Stimulated activated naive CD4-positive, alpha-beta T cell treated with Interleukin-2 at 50 U/mL for 16 hours (primary cell): ENCODE results near the gene ALCAM.

Experiments
- DNase-seq: peaks from one replicate; lab custom pipeline; 2025; lab: John Stamatoyannopoulos, UW

The ALCAM gene

DNA sequence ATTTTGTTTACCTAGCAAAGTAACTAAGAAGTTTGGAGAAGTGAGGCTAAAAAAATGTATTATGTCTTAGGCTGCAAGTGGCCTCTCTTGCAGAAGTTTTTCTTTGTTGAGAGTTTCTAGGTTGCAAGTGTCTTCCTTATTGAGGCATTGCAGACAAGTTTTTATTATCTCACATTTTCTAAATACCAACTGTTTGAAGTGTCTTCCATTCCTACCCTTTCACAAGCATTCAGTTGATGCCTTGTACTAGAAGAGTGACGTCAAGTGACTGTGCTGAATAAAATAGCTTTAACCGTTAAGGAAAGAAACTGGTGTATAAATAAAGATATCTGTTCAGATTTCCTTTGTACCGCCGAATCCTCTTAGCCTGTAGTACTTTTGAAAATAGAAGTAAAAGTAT is 123.3 kb downstream of the ALCAM start:
- no peak for DNase-seq

DNA sequence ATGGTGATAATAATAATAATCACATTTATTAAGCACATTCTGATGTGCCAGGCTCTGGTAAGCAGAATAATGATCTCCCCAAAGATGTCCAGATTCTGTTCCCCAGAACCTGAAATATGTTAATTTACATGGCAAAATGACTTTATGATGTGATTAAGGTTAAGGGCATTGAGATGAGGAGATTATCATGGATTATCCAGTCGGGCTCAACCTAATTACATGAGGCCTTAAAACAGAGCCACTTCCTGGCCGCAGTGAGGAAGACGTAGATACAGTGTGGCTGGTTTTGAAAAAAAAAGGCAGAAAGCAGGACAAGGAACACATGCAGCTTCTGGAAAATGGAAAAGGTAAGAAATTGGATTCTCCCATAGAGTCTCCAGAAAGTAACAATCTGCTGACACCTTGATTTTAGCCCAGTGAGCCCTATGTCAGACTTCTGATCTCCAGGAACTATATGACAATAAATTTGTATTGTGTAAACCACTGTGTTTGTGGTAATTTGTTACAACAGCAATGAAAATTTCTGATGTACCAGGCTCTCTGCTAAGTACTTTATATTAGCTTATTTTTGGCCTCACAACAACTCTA is 126.7 kb downstream of the ALCAM start:
- no peak for DNase-seq

DNA sequence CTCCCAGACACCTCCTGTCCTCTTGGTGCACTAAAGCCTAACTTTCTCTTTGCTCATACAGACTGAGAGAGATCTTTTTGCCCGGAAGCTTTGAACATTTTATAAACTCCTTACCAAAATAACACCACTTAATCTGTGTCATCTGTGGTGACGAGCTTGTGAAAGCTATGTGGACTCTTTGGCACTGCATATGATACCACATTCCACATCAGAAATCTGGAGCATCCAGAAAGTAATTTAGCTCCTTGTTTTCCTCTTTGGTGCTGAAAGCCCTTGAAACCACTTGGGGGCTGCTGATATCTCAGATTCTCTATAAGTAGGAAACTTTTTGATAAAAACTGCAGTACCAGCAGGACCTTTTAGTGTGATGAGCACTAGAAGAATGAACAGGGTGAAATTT is 128.3 kb downstream of the ALCAM start:
- DNase-seq, result no peak

DNA sequence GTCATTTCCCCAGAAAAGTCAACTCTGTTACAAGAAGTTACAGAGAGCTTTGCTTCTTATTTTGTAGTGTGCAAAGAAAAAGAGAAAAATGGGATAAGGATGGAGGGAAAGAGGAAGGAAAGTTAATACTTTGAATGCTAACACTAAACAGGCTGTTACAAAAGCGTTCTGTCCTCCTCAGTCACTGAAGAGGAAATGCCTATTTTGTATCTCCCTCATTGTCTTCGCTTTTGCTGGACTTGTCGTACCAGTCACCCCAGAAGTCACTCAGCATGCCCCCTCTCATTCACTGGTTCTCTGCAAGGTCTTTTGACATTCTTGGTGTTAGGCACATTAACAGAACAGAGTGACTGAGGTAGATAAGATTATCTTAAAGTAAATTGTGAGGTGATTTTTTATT is 129.6 kb downstream of the ALCAM start:
- no peak for DNase-seq

DNA sequence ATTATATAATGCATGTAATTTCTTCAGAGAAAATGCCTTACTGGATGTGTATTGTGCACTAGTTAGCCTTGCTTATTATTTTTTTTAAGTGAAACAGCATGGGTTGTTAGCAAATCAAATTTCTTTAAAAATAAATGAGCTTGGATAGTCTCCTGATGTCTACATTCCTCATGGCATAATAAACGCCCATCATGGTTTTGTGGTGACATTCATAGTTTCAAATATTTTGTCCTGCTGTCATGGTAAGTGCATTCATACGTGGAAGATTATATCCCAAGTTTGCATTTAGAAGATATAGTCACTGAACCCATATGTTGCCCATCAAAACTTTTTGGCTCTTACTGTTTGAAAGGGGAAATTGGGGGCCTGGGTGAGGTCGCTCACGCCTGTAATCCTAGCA is 130.7 kb downstream of the ALCAM start:
- no peak for DNase-seq

DNA sequence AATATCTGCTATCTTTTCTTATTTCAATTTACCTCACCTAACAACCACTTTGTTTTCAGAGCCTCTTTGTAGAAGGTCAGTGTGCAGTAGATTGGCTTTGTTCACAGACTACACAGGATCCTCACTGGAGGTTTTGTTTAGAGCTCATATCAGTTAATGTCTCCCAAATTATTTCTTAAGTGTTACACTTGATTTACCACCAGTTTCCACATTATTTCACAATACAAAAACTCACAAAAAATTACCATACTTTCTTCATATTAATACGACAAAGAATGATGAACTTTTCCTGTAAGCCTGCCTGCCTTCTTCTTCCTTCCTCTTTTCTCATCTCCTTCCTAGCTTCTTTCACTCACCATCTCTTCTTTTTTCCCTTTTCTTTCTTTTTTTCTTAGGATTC is 133.3 kb downstream of the ALCAM start:
- DNase-seq, result no peak

DNA sequence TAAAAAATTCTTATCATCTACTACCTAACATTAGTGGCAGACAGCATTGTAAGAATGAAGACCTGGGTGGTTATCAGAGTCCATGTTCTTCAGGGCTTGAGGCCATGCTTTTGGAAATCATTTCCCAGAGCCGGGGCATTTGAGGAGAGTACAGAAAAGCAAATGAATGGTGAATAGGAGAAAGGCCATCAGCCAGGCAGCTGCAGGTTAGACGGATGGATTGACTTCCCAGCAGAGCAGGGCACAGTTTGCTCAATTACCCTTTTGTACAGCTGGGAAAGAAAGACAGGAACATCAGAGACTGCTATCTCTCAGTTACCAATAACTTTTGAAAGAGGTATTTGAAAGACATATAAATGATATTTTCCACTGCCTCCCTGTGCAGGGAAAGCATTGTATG is 135.6 kb downstream of the ALCAM start:
- DNase-seq, result no peak

DNA sequence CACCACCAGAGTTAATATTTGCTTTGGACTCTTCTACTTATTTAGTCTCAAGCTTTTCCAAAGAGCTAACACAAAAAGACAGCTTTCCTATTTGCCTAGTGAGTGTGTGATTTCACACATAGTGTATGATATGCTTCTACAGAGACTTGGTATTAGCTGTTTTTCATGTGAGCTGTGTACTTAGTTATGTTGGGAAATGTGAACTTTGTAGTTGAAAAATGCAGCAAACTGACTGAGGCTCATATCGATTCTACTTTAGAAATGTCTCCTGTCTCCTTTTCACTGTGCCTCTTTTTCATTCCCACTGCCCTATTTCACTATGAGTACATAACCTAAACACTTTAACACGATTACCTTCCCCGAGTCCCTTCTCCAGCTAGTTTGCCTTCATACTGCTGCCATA is 136.5 kb downstream of the ALCAM start:
- DNase-seq, result no peak

DNA sequence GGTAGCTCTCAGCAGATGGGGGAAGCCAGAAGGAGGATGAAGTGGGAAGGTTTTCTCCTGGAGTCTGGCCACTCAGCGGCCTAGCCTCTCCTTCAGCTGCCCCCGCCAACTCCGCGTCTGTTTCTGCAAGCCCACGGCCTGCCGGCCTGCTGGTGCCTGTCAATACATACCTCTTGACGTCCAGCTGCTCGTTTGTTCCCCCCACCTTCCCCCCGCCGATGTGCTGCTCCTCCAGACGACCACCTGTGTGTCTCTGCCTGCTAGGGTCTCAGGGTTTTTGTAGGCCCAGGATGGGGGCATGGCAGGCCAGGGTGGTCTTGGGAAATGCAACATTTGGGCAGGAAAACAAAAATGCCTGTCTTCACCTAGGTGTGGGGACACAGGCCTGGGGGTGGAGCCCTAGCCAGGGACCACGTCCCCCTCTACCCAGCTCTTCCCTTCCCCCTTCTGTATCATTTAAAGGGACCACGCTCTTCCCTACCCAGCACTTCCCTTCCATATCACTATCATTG is 137.8 kb downstream of the ALCAM start:
- DNase-seq, result no peak

DNA sequence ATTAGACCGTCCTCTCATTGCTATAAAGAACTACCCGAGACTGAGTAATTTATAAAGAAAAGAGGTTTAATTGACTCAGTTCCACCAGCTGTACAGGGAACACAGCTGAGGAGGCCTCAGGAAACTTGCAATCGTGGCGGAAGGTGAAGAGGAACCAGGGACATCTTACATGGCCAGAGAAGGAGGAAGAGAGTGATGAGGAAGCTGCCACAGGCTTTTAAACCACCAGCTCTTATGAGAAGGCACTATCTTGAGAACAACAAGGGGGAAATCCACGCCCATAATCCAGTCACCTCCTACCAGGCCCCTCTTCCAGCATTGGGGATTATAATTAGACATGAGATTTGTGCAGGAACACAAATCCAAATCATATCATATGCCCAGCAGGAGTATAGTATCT is 138.5 kb downstream of the ALCAM start:
- DNase-seq, result no peak

DNA sequence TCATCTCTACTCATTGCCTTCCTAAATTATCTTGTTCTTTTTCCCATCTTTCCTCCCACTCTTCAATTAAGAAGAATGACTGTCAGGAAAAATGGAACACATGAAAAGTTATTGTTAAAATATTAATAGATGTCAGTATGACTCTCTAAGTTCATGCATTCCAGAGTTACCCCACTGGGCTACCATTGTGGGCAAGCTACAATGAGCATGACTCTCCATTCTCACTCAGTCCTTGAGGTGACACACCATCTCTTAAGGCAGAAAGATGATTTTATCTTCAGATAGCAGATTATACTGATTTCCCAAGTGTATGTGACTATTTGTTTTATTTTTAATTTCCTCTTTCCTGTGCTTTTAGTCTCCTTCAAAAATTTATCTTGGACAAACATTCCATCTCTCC is 144.3 kb downstream of the ALCAM start:
- no peak for DNase-seq

DNA sequence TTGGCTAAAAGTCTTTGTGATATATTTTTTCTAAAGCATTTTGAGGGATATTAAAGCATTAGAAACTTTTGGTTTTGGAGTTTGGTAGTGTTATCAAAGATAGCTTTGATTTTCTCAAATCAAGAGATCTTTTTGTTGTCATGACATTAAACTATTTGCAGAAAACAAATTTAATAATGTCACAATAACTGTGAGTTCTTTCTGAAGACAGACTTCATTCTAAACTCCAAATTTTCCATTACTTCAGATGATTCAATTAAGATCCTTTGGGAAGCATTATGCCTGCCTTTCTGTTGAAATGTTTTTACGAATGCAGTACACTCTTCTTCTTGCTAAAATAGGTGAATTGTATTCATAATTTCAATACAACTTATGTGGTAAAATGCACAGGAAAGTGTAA is 145.4 kb downstream of the ALCAM start:
- DNase-seq, result no peak

DNA sequence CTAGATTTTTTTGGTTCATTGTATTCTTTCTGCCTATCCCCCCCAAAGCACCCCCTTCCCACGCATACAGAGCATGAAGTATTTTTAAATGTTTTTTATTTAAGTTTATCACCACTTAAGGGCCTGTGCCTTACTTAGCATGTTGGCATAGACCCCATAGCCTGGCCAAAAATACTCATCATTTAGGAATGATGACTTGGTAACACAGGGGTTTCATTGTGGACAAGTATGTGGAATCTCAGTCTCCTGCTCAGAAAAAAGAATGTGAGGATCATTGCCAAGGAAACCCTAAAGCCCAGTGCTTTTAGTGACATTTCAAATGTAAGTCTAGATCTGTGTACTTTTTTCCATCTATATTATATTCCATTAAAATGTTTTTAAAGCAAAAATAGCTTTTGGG is 146.3 kb downstream of the ALCAM start:
- no peak for DNase-seq

DNA sequence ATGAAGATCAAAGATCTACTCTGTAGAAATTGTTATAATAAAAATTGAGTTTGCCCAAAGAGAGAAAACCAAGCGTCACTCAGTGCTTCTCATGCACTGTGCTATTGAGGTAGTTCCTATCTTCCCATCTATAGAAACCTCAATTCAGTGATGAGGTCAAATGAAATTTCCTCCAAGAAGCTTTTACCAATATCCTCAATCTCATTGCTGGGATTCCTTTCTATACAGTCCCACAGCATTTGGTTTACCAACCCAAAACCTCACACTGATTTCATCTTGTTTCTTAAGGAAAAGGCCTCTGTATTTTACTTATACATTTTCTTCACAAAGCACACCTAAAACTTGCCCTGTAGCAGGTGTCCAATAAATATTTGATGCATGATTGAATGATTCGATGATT is 147.2 kb downstream of the ALCAM start:
- DNase-seq, result no peak

DNA sequence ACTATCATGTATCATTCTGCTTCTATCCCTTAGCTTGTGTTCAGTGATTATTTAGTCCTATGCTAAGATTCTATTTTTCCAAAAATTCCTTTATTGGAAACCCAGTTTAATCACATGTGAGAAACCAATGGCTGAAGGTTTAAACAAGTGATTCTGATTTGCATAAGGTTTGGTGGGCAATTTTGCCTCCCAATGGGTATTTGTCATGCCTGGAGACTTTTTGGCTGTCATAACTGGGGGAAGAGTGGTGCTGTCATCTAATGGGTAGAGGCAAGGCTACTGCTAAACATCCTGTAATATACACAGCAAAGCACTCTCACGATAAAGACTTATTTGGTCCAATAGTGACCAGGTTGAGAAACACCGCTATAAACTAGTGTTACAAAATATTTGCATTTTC is 148.7 kb downstream of the ALCAM start:
- DNase-seq, result no peak

DNA sequence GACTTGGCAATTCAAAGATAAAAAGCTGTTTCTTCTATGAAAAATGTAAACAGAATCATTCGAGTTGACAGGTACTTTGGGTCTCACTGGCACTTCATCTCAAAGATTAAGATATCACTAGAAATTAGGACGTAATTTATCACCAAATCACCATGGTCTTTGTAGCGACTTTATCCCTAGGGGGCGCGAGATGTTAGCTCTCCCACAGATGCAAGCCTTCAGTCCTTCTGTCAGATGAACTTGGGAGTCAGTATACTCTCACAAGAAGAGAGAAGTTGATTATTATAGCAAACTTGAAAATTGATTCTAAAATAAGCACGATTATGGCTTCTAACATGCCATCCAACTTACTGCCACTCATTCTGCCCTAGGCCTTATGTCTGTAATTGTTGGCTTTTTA is 150.3 kb downstream of the ALCAM start:
- no peak for DNase-seq

DNA sequence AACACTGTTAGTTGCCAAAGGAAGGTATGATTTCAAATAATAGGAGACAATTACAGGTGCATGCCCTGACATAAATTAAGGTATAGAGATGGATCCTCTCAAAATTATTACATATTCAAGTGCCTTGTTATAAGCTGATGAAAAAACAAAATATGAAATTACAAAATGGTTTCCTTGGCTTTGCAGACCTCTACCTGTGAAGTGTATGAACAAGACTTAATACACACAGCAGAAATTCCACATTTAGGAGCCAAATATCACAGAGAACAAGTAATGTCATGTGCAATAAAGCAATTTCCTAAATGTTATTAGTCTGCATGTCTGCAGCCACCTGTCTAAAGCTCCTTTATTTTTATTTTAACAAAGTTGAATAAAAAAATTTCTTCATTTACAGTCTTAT is 151.5 kb downstream of the ALCAM start:
- no peak for DNase-seq

DNA sequence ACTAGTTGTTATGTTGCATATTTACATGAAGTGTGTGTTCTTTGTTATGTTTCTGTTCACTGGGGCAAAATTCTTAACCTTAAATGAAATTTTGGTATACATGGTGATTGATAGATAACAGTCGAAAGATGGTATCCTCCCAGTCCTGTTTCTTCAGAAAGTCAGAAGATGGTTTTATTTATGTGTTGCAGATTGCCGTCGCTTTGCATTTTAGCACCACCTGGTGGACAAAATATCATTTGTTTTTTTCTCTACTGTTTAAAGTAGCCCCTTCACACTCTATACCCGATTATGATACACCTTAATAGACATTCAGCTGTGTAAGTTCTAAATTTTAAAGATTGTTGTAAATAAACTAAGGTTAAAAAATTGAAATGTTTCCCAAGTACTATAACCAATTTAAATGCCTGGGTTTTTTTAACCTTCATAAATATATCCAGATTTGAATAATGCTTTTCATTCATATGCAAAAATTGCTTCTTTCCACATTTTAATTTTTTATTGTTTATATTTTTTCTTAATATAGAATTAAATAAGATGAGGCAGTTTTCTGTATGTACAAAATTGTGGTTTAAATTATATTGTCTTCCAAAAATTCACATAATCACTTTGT is 152.2 kb downstream of the ALCAM start:
- DNase-seq, result no peak

DNA sequence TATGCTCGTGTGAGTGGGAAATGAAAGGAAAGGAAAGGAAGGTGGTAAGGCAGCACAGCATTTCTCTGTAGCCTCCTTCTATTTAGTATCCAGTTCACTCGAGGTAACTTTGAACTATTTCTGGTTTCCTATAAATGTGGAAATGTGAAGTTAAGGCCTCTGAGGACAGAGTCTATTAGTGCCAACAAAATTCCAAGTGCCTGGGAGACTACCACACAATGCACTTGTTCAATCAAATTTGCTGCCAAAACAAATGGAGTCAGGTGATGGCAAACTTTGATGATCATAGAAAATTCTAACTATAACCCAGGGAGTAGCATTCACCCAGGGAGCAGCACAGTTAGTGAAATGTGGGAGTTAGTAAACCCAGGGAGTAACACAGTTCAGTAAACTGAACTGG is 155.1 kb downstream of the ALCAM start:
- no peak for DNase-seq

DNA sequence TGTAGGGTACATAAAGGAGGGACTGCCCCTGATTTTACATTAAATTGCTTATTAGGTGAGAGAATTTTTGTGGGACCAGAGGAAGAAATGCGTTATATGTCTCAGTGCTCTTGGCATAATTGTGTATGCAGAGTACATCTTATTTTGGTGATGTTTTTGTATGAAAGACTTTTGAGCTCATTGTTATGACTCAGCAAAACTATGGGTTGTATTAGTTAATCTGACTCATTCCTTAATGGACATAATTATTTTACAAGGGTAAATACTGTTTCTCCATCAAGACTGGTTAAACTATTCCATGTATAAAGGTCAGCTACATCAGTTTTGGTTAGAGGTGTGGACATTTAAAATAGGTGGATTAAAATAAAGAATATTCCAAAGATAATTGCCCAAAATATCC is 156.8 kb downstream of the ALCAM start:
- DNase-seq, result no peak

DNA sequence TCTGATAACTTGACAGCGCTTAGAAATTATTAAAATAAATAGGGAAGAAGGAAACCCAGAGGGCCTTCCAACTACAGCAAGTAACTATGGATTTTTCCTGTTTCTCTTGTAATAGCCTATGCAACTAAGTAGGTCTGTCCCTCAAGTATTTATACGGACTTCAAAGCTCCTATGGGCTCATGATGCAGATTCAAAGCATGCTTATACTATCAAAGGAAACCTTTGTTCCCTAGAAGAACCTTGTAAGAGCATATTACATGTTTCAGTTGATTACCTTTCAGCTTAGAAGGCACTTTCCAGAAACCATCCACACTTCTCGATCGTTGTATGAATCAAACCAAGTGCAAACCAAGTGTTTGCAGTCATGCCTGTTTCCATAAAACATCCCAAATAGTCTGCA is 158.8 kb downstream of the ALCAM start:
- no peak for DNase-seq

DNA sequence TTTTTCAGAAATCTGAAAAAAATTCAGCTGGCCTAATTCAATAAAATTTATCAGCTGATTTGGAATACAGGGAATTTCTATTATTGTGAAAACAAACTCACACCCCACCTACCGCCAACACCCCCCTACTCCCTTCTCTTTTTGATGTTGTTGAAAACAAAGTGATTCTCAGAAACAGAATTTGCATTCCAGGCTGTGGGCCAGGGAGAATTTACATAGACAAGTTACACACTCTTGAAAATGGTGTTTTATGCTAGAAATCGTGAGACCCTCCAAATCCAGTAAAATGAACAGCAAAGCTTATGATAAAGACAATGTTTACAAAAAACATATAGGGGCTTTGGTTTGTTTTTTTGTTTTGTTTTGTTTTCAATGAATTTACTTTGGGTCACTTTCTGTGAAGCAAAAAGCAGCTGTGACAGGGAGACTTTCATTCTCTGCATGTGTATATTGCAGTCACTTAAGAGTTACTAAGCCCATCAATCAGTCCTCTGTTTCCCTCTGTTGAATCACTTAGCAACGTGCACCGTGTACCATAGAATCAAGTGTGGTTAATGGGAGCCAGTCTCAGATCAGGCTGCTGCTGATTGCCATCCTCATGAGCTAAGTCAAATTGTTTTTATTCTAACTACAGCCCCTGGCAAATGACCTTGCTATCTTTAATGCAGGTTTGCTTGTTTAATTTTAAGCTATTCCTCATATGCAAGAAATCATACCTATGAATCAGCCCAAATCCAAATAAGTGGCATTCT is 159.8 kb downstream of the ALCAM start:
- DNase-seq, result no peak

DNA sequence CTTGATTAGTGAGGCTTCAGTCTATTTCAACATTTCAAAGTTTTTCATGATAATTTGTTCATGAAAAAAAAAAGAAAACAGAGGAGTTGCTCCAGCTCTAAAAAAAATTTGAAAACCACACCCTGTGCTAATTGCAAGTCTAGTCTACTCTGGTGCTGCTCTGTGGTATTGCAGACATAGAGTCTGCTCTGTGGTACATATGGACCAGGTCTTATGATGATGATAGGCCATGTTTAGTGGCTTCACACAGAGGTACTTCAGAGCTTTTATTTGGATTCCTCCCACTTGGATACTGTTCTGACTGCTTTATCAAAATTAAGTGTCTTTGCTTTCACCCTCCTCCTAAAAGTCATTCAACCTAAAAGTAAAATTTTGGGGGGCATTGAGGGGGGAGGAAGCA is 160.8 kb downstream of the ALCAM start:
- no peak for DNase-seq

DNA sequence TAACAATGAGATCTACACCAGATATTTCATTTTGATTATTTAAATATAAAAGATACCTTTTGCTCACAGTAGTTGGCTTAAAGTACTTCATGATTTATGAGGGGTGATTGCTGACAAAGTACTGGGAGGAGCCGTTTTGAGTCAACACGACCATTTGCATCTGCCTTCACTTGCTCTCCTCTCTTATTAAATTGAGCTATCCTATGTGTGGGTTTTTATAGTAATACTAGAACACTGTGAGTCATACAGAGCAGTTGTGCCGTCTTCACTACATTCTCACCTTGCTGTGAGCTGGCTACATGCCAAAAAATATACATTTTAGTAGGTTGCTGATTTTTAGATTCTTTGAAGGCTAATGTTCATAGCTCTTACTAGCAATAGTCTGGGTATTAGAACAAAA is 161.2 kb downstream of the ALCAM start:
- DNase-seq, result no peak
